Tibial artery (tissue), 4 donors: Measurements from ENCODE around the gene DNAH6.
"Not testable (repeated sequence)": the region's sequence is repeated elsewhere in the genome, so short reads cannot be mapped to it uniquely, and the experiment has no call there.

Source experiments
- DNase-seq, 2 donors: peaks; one replicate each; pipeline ENCODE4 v3.0.0-alpha.2; 2019
- H3K27ac ChIP-seq, 2 donors: fragments of 200-600 bp; sonication (generic) in 1 of 2; 1 replicate in 1 of 2; 2 replicates in 1 of 2; pipeline ENCODE4 v1.5.1; 2018 to 2019; ENCODE audit warnings: mild to moderate bottlenecking in 1 of 2
- H3K27me3 ChIP-seq, 2 donors: fragments of 200-600 bp; sonication (generic) in 1 of 2; one replicate each; pipeline versions ENCODE4 v1.5.1 to v1.6.0; 2016 to 2019
- H3K36me3 ChIP-seq, 3 donors: fragments of 200-600 bp; sonication (generic) in 2 of 3; one replicate each; pipeline ENCODE4 v1.5.1; 2016 to 2019; ENCODE audit warnings: mild to moderate bottlenecking in 2 of 3
- H3K4me1 ChIP-seq, 4 donors: fragments of 200-600 bp; sonication (generic) in 2 of 4; 1 replicate in 3 of 4; 2 replicates in 1 of 4; pipeline ENCODE4 v1.5.1; 2016 to 2019
- H3K4me3 ChIP-seq, 2 donors: fragments of 200-600 bp; sonication (generic) in 1 of 2; 1 replicate in 1 of 2; 2 replicates in 1 of 2; pipeline ENCODE4 v1.5.1; 2018 to 2019; ENCODE audit warnings: mild to moderate bottlenecking in 2 of 2
- H3K9me3 ChIP-seq, 3 donors: fragments of 200-600 bp; sonication (generic) in 1 of 3; one replicate each; pipeline ENCODE4 v1.5.1; 2016 to 2019
- intact Hi-C: fragments of 100-400 bp; cut with DNase I; formaldehyde crosslinking; loops from one replicate; pipeline ENCODE4 v1.15.0; 2023; ENCODE audit warnings: low total_unique reads
- TF ChIP-seq, protein P1 (sequence below), 2 experiments: fragments of 200-600 bp in 1 of 2; fragments of 450-650 bp in 1 of 2; IDR thresholded peaks; one replicate each; pipeline ENCODE4 v1.5.1; 2017 to 2019; ENCODE audit warnings: antibody characterized with exemption in 2 of 2, mild to moderate bottlenecking in 1 of 2, moderate library complexity in 1 of 2

Gene DNAH6

DNA sequence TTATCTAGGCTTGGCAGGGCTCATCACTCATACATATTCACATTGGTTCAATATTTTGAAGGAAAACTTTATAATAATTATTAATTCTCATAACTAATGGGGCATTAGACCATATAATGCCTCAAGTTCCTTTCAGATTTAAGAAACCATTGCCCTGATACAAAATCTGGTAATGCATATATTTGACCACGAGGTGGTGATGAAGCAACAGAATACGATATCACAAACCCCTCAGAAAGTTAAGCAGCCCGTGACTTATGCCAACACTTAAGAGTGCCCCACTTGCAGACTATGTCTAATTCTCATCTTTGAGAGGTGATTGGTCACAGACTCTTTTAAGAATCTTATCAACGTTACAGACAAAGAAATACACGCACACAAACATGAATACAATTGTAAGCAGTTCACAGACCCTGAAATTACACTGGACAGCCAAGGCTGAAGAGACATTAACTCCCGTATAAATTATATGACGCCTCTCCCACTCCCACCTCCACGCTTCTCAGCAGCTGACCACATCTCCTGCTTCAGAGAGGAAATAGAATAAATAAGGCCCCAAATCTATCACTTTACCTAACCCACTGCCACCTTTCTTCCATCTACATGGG lies 20.7 kb upstream of the DNAH6 start:
- DNase-seq, result no peak
- TF ChIP-seq, protein P1, sequence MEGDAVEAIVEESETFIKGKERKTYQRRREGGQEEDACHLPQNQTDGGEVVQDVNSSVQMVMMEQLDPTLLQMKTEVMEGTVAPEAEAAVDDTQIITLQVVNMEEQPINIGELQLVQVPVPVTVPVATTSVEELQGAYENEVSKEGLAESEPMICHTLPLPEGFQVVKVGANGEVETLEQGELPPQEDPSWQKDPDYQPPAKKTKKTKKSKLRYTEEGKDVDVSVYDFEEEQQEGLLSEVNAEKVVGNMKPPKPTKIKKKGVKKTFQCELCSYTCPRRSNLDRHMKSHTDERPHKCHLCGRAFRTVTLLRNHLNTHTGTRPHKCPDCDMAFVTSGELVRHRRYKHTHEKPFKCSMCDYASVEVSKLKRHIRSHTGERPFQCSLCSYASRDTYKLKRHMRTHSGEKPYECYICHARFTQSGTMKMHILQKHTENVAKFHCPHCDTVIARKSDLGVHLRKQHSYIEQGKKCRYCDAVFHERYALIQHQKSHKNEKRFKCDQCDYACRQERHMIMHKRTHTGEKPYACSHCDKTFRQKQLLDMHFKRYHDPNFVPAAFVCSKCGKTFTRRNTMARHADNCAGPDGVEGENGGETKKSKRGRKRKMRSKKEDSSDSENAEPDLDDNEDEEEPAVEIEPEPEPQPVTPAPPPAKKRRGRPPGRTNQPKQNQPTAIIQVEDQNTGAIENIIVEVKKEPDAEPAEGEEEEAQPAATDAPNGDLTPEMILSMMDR (IDR thresholded peaks at IDR 0.05), result peak; percentile 57 to 71
- Histone ChIP-seq H3K36me3 (no peaks in the 10 kb centered on the region), H3K4me1 (no peaks in the 10 kb centered on the region), H3K4me3 (no peak overlapping the region), H3K27me3 (no peaks in the 10 kb centered on the region), H3K9me3 (no peaks in the 10 kb centered on the region), H3K27ac (no peak overlapping the region)
- intact Hi-C loops, result loop anchor here (5.0 kb wide), 1 partner anchor 387 kb away; the partner anchor contains the start of gene TRABD2A

DNA sequence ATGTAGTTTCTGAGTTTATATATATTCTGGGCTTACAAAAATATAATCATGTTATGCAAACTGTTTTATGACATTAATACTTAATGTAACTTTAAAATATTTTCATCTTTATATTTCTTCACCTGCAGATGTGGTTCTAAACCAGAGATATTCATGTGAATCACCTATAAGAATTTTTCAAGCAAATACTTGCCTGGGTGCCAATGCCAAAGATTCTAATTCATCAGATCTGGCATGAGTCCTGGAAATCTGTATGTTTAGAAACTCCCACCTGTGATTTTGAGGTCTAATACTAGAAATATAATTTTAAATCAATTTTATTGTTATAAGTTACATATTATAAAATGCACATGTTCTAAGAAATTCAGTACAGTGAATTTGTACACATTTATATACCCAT lies 19.9 kb upstream of the DNAH6 start:
- no peaks in the 10 kb centered on the region for H3K27me3 ChIP-seq
- no peak overlapping the region for H3K4me3 ChIP-seq
- no peaks in the 10 kb centered on the region for H3K4me1 ChIP-seq
- no peak for DNase-seq
- TF ChIP-seq, protein P1 (IDR thresholded peaks at IDR 0.05), result no peak
- H3K27ac ChIP-seq, result no peak overlapping the region
- intact Hi-C loops, result loop anchor here (5.0 kb wide), 1 partner anchor 386 kb away; the partner anchor contains the start of gene TRABD2A
- H3K9me3 ChIP-seq, result no peaks in the 10 kb centered on the region
- H3K36me3 ChIP-seq, result no peaks in the 10 kb centered on the region

DNA sequence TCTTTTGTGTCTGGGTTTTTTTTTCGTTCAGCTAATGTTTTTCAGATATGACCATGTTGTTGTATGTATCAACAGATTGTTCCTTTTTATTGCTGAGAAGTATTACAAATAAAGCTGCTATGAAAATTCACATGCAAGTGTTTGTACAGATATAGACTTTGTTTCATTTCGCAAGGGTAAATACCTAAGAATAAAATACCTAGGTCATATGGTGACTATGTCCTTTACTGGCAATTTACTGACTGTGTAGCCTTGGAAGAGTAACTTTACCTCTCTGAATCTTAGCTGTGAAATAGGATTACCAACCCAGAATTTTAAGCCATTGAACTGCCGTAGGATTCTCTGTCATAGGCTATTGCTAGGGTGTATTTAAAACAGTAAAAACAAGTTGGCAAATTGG lies 19.0 kb upstream of the DNAH6 start:
- TF ChIP-seq, protein P1 (IDR thresholded peaks at IDR 0.05), result no peak
- no peak overlapping the region for H3K27ac ChIP-seq
- H3K4me3 ChIP-seq, result no peak overlapping the region
- H3K36me3 ChIP-seq, result no peaks in the 10 kb centered on the region
- no peaks in the 10 kb centered on the region for H3K4me1 ChIP-seq
- DNase-seq, result no peak
- H3K27me3 ChIP-seq, result no peaks in the 10 kb centered on the region
- intact Hi-C loops, result loop anchor here (5.0 kb wide), 1 partner anchor 385 kb away; the partner anchor contains the start of gene TRABD2A
- no peaks in the 10 kb centered on the region for H3K9me3 ChIP-seq

DNA sequence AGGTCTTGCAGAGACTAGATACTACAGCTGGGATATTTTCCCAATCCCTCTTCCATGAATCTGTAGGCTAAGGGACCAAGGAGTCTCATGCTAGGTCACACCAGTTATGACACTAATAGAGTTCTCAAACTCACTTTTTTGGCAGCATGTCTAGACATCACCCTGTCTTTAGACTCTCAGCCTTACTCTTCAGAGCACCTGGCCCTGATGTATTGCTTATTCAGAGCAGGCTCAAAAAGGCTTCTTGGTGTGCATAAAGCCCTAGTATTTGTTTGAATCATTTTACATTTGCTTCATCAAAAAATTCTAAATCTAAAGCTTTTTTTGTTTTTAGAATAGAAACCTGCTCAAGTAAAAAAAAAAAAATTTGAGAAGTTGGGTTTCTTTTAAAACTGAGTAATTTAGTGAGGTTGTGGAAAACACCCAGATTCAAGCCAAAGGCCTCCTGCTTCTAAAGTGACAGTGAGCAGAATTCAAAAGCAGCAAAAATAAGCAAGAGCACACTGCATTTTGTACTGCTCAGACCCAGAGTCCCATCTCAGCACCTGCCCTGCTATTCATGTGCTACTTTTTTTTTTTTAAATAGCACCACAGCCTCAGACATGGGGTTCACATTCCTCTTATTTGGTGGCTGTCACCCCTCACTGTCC lies 18.0 kb upstream of the DNAH6 start:
- intact Hi-C loops, result loop anchor here (5.0 kb wide), 1 partner anchor 384 kb away; the partner anchor contains the start of gene TRABD2A
- Histone ChIP-seq H3K4me1 (no peaks in the 10 kb centered on the region), H3K27ac (no peak overlapping the region), H3K36me3 (no peaks in the 10 kb centered on the region), H3K27me3 (no peaks in the 10 kb centered on the region), H3K4me3 (no peak overlapping the region), H3K9me3 (no peaks in the 10 kb centered on the region)
- no peak for DNase-seq
- TF ChIP-seq, protein P1 (IDR thresholded peaks at IDR 0.05), result no peak

DNA sequence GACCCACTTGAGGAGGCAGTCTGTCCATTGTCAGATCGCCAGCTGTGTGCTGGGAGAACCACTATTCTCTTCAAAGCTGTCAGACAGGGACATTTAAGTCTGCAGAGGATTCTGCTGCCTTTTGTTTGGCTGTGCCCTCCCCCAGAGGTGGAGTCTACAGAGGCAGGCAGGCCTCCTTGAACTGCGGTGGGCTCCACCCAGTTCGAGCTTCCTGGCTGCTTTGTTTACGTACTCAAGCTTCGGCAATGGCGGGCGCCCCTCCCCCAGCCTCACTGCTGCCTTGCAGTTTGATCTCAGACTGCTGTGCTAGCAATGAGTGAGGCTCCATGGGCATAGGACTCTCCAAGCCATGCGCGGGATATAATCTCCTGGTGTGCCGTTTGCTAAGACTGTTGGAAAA lies 5.3 kb upstream of the DNAH6 start:
- H3K9me3 ChIP-seq, H3K27ac ChIP-seq, H3K27me3 ChIP-seq, H3K4me1 ChIP-seq, H3K4me3 ChIP-seq, H3K36me3 ChIP-seq, intact Hi-C loops, DNase-seq: not testable (repeated sequence)

DNA sequence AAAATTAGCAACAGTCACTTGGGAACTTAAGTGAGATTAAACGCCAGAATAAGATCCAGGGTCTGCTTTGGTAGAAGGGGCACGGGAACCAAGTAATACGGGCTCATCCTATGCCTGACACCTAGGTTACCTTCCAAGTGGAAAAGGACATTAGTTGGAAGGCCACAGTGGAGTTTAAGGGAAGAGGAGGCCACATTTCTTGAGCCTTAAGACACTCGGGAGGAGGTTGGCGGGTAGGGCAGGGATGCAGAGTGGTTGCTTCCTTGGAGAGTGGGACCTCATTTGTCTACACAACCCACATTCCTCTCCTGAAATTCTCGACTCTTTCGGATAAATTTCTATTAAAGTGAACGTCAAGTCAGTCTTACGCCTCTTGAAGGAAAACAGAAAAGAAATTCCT lies 510 bp upstream of the DNAH6 start:
- Histone ChIP-seq H3K4me1 (peaks cover 0 to 8% (median 3%) of the 10 kb centered on the region in 4 donors), H3K36me3 (no peaks in the 10 kb centered on the region), H3K27ac (no peak overlapping the region), H3K27me3 (no peaks in the 10 kb centered on the region), H3K4me3 (peak overlapping the region; percentile 47 to 54), H3K9me3 (peaks cover 0 to 3% (median 0%) of the 10 kb centered on the region in 3 donors)
- TF ChIP-seq, protein P1 (IDR thresholded peaks at IDR 0.05), result no peak
- DNase-seq, result no peak
- intact Hi-C loops, result no loop called here
